Measurements from ENCODE around the gene ST3GAL3.

GRCh38 chr1:43839056-43839455, 131.7 kb downstream of the ST3GAL3 start:
- TF ChIP-seq POLR2AphosphoS5 (IDR thresholded peaks at IDR 0.05; ENCODE audit: low read depth, low read length) (no peak), SIN3A (IDR thresholded peaks at IDR 0.05; ENCODE audit: borderline replicate concordance, insufficient read depth, low read length) (no peak), TAF1 (IDR thresholded peaks at IDR 0.05; ENCODE audit: borderline replicate concordance, insufficient read depth, low read length) (no peak), FOXP2 (optimal IDR thresholded peaks at IDR 0.05; ENCODE audit: borderline replicate concordance, extremely low read depth, extremely low read length, insufficient read depth) (no peak)
- TF ChIP-seq, protein P1, sequence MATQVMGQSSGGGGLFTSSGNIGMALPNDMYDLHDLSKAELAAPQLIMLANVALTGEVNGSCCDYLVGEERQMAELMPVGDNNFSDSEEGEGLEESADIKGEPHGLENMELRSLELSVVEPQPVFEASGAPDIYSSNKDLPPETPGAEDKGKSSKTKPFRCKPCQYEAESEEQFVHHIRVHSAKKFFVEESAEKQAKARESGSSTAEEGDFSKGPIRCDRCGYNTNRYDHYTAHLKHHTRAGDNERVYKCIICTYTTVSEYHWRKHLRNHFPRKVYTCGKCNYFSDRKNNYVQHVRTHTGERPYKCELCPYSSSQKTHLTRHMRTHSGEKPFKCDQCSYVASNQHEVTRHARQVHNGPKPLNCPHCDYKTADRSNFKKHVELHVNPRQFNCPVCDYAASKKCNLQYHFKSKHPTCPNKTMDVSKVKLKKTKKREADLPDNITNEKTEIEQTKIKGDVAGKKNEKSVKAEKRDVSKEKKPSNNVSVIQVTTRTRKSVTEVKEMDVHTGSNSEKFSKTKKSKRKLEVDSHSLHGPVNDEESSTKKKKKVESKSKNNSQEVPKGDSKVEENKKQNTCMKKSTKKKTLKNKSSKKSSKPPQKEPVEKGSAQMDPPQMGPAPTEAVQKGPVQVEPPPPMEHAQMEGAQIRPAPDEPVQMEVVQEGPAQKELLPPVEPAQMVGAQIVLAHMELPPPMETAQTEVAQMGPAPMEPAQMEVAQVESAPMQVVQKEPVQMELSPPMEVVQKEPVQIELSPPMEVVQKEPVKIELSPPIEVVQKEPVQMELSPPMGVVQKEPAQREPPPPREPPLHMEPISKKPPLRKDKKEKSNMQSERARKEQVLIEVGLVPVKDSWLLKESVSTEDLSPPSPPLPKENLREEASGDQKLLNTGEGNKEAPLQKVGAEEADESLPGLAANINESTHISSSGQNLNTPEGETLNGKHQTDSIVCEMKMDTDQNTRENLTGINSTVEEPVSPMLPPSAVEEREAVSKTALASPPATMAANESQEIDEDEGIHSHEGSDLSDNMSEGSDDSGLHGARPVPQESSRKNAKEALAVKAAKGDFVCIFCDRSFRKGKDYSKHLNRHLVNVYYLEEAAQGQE (IDR thresholded peaks at IDR 0.05; ENCODE audit: insufficient read depth in 1 of 2, low read depth in 2 of 2, low read length in 2 of 2) = no peak

Data from PFSK-1 (cell line).